GM21381 (cell line): Measurements from ENCODE around the gene HOXD9.

ENCODE experiments used
- ATAC-seq: cut with Tn5 transposase; IDR thresholded peaks from one replicate; pipeline ENCODE4 v1.9.1; 2021; ENCODE audit warnings: mild to moderate bottlenecking, moderate library complexity; ENCODE audit not compliant: unreplicated experiment

Gene HOXD9

DNA sequence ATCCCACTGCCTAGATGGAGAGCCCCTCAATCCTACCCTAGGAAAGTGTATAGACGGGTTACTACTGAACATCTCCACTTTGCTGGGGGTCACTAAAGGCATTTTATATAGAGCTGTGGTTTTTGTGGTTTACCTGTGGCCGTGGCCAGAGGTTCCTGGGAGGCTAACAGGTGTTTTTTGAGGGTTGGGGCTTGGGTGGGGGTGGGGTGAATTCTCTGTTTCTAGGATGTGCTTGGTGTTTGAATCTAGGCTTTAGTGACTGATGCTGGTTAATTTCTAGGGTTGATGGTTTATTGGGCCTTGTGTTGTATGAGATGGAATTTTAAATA, 14.7 kb downstream of the HOXD9 start:
- no peak for ATAC-seq

DNA sequence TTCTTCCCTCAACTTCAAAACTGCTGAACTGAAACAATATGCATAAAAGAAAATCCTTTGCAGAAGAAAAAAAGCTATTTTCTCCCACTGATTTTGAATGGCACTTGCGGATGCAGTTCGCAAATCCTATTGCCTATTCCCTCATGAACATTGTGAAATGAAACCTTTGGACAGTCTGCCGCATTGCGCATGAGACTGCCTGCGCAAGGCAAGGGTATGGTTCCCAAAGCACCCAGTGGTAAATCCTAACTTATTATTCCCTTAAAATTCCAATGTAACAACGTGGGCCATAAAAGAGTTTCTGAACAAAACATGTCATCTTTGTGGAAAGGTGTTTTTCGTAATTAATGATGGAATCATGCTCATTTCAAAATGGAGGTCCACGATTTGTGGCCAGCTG, 15.4 kb downstream of the HOXD9 start:
- ATAC-seq, result no peak

DNA sequence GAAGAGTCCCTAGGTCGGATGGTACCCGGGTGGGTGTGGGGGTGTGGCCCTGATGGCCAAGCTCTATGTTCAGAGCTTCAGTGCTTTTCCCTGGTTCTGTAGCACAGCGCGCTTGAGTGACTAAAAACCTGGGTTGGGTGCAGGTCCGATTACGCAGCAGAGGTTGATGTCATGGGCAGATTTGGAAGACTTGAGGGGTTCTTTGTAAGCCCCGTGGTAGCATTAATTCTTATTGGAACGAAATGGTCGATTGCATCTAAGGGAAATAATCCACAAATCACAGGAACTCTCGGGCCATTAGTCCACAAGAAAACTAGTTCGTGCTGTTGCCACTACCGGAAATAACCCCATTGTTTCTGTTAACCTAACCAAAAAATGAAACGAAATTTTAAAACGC, 16.0 kb downstream of the HOXD9 start:
- no peak for ATAC-seq

DNA sequence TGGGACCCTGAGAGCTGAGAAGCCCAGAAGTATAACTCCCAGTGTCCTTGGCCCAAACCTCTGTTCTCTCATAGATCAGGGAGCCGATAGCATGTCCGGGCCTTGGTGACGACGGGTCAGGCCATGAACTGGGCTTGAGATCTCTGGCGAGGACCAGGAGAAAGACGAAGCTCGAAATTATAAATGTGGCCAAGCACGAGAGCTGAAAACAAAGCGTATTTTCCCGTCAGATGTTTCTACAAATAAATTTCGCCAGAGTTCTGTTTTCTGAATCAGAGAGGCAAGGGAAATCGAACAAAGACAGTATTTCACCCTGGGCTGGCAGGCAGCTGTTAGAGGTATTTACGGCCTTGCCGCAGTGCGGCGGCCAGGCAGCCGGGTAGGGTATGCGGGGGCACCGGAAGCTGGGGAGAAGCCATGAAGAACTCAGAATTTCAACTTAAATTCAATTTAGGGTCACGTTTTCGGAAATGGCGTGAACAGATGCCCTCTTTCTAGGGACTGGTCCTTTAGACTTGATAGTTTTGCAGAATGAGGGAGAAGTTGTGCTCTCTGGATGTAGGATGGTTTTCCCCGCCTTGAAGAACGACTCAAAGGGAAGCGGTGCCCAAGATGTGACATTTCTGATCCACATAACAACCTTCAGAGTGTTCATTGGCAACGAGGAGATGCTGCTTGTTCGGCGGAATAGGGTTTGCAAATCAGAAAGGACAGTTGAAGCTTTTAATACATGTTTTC, 16.6 kb downstream of the HOXD9 start:
- no peak for ATAC-seq

DNA sequence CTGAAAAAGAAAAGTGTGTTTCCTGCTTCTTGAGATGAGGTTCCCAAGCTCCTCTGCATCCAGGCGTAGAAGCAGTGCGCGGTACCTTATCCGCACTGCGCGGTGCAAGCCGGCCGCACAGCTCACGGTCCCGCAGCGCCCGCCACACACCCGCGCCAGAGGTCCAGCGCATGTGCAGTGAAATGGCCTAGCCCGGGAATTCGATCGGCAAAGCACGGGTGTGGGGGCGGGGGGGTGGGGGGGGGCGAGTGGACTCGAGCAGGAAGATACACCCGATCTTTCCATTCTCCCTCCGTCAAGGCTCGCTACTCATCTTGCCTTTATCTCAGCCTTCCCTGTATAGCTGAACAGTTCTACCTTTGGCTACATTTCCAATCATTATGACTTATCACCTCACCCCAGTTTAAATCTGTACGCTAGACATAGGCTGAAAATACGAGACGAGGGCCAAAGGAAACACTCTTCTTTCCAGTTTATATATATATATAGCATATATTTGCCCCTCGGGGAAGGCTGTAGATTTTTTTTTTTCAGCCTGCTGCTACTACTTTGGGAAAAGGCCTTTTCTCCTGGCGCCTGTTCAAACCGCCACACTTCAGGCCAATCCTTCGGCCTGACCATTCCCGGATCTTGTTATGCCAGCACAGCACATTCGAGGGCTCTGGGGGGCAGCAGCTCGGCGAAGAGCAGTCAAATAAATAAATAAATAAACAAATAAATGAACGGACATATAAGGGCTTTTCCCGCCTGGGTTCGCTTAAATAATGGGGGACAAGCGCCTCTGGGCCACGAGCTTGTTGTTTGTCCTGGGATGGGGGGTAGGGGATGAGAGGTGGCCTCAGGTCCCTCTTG, 17.4 kb downstream of the HOXD9 start:
- ATAC-seq, result no peak

DNA sequence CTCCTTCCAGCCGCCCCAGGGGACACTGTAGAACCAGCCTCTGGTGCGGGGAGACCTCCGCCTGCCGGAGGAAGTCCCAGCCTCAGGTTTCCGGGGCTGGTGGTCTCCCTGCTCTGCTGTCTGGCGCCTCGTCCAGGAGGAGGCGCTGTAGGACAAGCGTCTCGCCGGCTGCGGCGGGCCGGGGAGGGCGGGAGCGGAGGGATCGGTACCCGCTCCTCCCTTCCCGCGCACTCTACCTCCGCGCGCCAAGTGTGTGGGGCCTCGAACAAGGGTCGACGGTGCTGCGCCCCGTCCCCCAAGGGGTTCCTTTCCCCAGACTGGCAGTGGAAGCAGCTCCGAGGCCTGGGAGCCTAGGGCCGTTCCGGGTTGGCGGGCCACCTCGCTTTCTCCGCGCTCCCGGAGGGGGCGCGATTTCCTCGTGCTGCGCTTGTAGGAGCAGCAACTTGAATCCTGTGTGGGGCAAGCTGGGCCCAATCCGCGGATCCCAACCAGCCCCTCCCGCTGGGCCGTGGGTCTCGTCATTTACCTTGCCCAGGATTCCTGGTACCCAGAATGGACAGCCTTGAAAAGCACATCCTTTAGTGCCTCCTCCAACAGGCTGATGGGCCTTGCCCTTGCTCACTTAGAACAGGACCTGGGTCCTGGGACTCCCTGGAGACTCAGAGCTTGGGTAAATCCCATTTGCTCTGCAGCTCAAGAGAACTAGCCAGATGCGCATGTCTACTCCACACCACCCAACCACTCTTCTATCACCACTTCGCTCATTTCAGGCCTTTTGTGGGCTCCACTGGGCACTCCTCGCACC, 18.2 kb downstream of the HOXD9 start:
- ATAC-seq, result peak; percentile 91

DNA sequence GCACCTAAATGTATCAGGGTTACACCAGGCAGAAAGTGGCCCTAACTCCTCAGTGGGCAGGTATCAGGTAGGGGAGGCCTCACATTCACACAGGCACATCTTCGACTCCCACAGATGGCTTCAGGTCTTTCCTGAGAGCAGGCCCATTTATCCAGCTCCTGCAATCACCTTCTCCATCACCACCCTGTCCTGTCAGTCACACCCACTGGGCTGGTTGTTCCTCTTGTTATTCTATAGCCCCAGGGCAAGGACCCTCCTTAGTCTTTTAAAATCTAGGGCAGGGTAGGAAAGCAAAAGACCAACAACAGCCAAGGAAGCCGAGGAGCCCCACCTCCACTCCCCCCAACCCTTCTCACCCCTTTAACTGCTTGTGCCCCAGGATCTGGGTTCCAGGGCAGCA, 19.8 kb downstream of the HOXD9 start:
- no peak for ATAC-seq

DNA sequence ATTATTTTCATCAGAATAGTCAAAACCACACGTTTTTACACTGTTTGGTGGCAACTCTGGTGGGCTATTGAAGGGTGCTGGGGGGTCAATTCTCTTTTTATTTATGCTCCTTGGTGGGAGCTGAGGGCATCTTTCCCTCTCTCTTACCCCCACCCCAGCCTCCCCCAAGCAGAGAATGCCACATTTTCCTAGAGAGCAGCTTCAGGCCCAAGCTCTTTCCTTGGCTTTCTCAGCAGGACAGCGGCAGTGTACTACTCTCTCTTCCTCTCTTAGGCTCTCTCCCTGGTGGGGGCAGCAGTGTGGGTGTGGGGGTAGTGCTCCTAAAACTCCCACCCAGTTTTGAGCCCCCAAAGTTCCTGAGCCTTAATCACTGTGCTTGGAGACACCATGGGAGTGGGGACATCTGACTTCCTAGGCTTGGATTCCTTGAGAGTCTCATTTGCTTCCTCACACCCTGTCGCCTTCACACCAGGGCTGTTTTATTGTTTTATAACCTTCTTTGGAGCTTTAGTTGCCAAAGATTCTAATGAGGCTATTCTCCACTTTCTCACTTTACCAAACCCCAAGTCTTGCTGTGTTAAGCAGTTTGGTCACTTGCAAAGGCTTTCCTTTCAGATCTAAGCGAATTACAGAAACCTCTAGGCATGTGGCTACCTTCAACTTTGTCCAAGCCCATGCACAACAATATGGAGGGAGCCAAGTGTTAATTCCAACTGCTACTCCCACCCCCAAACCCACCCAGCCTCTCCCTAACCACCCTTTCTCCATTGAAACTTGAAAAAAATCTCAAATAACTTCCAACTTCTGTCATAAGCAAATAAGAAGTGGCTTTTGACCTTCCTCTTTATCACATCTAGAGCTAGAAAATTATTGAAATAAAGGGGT, 22.8 kb downstream of the HOXD9 start:
- ATAC-seq, result no peak

DNA sequence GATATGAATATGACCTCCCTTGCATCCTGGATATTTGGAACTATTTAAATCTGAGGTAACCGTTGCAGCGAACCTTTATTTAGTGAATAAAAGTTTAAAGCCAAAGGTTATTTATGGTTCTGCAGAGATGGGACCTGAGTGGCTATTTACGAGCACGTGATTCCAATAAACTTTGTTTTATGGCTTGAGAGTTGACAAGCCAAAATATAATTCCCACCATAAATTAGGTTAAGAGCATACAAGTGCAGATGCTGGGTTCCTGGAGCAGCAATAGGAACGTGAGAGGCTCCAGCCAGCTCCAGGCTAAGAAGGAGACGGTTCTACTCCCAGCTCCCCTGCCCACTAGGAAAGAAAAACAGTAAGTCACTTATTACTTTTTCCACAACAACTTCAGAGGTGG, 23.6 kb downstream of the HOXD9 start:
- ATAC-seq, result no peak

DNA sequence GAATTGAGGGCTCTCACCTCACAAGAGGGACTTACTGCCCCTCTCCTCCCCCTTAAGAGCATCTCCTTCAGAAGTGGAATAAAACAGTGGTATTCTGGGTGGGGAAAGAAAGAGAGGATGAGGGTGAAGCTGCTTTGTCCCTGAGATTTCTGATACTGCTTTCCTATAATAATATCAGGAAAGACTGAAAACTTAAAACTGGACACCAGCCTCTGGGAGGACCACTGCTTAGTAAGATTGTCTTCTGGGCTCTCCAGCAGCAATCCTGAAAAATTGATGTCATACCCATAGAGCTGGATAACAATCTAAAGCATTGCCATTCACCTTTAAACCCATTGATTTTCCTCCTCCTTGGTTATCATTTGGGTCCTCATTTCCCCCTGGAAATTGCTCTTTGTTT, 24.1 kb downstream of the HOXD9 start:
- ATAC-seq, result no peak

DNA sequence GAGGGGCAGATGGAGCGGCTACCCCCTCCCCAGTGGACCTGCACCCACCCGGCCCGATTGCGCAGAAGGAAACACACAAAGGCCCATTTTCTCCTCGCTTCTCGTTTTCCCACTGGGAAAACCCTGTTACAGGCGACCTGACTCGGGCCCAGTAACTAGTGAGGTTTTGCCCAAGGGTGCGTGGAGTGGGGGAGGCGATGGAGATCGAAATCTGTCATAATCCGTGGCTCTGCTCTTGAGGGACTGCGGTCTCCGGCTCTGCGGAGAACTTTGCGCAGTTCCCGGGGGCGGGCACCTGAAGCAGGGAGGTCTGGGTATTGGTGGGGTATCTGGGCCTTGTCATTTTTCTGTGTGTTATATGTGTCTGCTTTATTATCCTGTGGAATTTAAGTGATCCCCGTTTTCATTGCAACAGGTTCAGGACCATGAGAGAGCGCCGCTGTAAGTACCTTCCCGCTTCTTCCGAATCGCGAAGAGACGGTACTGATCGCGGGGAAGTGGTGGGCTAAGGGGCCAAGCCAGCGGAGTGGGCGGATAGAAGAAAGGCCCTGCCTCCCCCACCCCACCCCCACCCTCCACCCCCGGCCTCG, 24.8 kb downstream of the HOXD9 start:
- no peak for ATAC-seq

DNA sequence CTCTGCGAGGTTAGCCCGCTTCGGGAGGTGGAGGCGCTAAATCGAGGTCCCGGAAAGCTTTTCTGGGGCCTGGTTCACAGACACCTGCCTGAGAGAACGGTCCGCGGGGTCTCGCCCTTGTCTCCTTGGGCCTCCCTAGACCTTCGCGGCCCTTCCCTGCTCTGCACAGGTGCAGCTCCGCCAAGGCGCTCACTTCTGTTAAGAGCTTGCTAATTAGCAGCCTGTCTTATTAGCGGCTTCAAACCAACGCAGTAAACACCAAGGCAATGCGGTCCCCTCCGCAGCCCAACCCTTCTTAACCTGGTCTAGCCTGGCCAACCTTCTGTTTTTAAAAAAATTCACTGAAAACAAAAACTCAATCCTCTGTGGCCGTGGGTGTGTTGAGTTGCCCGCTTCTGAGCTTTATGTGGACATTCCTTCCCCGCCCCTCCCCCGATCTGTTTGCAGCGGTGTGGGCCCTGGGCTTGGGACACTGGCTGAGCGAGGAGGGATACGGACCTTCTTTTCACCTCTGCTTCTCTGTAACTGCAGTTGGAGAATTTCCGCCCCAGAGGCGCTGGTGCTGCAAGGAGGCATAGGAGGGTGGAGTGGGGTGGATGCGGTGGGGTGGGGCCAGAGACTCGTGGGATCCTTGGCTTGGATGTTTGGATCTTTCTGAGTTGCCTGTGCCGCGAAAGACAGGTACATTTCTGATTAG, 25.4 kb downstream of the HOXD9 start:
- no peak for ATAC-seq

DNA sequence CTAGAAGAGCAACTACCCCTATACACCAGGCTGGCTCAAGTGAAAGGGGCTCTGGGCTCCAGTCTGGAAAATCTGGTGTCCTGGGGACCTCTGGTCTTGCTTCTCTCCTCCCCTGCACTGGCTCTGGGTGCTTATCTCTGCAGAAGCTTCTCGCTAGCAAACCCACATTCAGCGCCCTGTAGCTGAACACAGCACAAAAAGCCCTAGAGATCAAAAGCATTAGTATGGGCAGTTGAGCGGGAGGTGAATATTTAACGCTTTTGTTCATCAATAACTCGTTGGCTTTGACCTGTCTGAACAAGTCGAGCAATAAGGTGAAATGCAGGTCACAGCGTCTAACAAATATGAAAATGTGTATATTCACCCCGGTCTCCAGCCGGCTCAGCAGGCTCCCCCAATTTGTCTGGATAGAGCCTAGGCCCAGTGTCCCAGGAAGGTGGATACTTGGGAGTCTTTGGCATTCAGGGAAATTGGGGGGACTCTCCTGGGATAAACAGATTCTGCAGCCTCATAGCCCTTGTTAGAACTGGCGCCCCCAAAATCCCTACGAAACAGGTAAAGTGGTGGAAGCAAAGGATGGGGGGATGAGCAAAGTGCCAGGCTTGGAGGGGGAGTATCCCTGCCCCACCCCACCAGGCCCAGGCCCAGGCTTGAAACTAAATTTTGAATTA, 26.4 kb downstream of the HOXD9 start:
- no peak for ATAC-seq

DNA sequence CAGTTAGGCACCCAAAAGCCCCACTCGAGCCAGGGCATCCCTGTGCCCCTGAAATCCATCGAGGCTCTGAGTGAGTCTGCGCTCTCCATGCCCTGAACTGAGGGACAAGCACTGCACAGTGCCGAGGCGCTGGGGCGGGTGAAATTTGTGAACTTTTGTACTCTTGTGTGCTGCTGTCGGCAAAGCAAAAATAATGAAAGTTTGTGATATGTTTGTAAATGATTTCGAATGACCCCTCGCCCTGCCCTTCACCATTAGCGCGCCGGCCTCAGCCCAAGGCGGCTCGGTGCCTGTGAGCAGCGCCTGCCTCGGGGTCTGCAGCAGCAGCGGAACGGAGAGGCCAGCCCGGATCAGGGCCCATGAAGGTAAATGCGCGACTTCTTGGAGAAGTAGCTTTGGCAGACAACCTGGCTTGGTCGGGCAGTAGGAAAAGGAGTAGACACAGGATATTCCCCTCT, 27.0 kb downstream of the HOXD9 start:
- ATAC-seq, result no peak

DNA sequence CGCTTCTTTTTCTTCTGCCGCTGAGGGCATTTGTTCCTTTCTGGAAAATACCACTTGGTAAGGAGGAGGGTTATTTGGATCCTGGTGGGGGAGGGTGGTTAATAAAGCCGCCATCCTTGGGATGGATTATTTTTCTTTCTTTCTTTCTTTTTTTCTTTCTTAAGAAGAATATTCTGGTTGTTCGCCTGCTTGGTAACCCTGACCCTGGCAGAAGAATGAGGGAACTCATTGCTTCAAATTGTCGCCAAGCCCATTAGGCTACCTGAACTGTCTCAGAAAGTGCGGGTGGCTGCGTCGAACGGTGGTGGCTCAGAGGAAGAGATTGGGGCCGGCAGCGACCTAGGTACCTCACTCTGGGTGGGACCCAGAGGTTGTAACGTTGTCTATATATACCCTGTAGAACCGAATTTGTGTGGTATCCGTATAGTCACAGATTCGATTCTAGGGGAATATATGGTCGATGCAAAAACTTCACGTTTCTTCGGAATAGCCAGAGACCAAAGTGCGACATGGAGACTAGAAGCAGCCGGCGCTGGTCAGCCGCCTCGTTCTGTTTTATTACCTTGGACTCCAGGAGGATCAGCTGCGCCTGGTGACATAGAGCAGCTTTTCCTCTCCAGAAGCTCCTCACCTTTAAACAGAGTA, 27.5 kb downstream of the HOXD9 start:
- no peak for ATAC-seq

DNA sequence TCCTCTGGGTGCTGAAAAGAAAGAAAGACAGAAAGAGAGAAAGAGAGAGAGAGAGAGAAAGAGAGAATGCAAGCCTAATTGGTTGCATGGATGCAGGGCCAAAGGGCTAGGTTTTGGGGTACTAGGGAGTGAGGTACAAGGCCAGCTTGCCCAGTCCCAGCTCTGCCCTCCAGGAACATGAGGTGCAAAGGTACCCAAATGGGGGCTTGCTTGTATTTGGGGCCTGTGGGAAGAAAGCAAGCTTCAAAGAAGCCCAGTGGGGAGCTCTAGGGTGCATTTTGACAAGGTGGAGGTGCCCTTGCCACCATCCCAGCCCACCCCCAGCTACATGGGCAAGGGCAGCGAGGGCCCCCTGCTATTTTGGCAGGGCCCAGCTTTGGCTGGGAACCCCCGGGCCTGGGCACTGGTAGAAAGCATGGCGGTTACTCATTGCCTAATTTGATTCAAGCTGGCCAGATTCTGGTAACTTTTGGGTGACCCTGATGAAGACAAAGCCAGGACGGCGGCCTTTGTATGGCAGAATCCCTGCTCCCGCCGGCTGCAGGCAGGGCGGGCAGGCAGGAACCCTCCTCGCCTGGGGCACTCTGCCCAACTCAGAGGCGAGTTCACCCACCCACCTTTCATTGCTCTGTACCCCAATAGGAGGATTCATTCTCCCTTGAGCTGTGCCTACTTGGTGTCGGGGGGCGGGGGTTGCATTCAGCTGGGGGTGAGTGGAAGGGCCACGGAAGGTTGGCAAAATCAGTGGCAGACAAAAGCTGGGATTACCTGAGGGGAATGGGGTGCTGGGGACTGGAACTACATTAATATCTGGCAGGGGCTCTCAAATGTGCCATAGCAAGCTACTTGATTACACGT, 28.3 kb downstream of the HOXD9 start:
- ATAC-seq, result no peak

DNA sequence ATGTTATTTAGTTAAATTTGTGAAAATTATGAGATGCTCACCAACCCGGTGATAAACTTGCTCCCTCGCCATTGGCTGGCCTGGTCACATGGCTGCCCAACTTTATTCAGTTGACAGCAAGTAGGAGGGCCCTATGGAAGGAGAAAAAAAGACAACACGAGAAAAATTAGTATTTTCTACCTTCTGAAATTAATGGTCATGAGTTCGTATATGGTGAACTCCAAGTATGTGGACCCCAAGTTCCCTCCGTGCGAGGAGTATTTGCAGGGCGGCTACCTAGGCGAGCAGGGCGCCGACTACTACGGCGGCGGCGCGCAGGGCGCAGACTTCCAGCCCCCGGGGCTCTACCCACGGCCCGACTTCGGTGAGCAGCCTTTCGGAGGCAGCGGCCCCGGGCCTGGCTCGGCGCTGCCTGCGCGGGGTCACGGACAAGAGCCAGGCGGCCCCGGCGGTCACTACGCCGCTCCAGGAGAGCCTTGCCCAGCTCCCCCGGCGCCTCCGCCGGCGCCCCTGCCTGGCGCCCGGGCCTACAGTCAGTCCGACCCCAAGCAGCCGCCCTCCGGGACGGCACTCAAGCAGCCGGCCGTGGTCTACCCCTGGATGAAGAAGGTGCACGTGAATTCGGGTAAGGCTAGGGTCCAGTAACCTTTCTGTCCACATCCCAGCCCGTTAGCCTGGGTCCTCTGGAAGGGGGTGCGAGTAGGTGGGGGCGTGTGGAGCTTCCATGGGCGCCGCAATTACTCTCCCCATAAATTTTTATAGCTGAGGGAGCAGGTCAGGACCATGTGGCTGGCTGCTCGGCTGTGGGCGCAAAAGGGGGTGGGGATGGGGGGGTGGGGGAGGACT, 29.1 kb downstream of the HOXD9 start, which contains the start of gene HOXD4:
HOXD4 (plus strand) TSS at position 109 of the 846 bp plus-strand sequence; CDS start at position 193, 84 bp downstream.
- no peak for ATAC-seq
